ENCODE data around the gene PDLIM3.

- TF ChIP-seq CTCF (IDR thresholded peaks at IDR 0.05), result no peak
- TF ChIP-seq REST (IDR thresholded peaks at IDR 0.05; ENCODE audit: low read depth, low read length), result no peak
- TF ChIP-seq SIN3A (IDR thresholded peaks at IDR 0.05; ENCODE audit: borderline replicate concordance, low read depth, low read length), result no peak
- TF ChIP-seq GABPA (IDR thresholded peaks at IDR 0.05; ENCODE audit: low read depth), result no peak
- no peak for TF ChIP-seq POLR2AphosphoS5 (IDR thresholded peaks at IDR 0.05; ENCODE audit: low read depth, low read length)
These were observed 32.4 kb upstream of the PDLIM3 start for GRCh38 chr4:185567381-185568376.
